ENCODE results near the gene TBC1D14.
A peak's percentile ranks its signal among the peaks of the same experiment; 100 is the strongest.
"Not testable (repeated sequence)": the region's sequence is repeated elsewhere in the genome, so short reads cannot be mapped to it uniquely, and the experiment has no call there.

TBC1D14 gene

GRCh38 chr4:6972911-6973310, 63.3 kb downstream of the TBC1D14 start:
- DNase-seq (ENCODE audit: low spot score): no peak

GRCh38 chr4:6974138-6974848, 64.7 kb downstream of the TBC1D14 start:
- DNase-seq (ENCODE audit: low spot score): peak; percentile 93

- DNase-seq (ENCODE audit: low spot score): not testable (repeated sequence)
Observed at GRCh38 chr4:6977846-6978245, 68.2 kb downstream of the TBC1D14 start.

- DNase-seq (ENCODE audit: low spot score): no peak
Observed at GRCh38 chr4:6983544-6984142, 74.0 kb downstream of the TBC1D14 start.

- no peak for DNase-seq (ENCODE audit: low spot score)
Observed at GRCh38 chr4:6984612-6985425, 75.2 kb downstream of the TBC1D14 start.

GRCh38 chr4:6986072-6986780, 76.6 kb downstream of the TBC1D14 start:
- peak; percentile 59 for DNase-seq (ENCODE audit: low spot score)

GRCh38 chr4:6986781-6987587, 77.4 kb downstream of the TBC1D14 start:
- peak; percentile 92 for DNase-seq (ENCODE audit: low spot score)

- no peak for DNase-seq (ENCODE audit: low spot score)
Observed at GRCh38 chr4:6987588-6987961, 77.9 kb downstream of the TBC1D14 start.

- no peak for DNase-seq (ENCODE audit: low spot score)
Observed at GRCh38 chr4:6988016-6988715, 78.5 kb downstream of the TBC1D14 start.

- DNase-seq (ENCODE audit: low spot score): no peak
Observed at GRCh38 chr4:6989331-6989923, 79.8 kb downstream of the TBC1D14 start.

GRCh38 chr4:6990661-6991060, 81.0 kb downstream of the TBC1D14 start:
- no peak for DNase-seq (ENCODE audit: low spot score)

GRCh38 chr4:6991249-6991648, 81.6 kb downstream of the TBC1D14 start:
- no peak for DNase-seq (ENCODE audit: low spot score)

- peak; percentile 63 for DNase-seq (ENCODE audit: low spot score)
Observed at GRCh38 chr4:6991771-6992557, 82.3 kb downstream of the TBC1D14 start.

- DNase-seq (ENCODE audit: low spot score): no peak
Observed at GRCh38 chr4:6992728-6993677, 83.4 kb downstream of the TBC1D14 start.

- DNase-seq (ENCODE audit: low spot score): no peak
Observed at GRCh38 chr4:6996481-6996880, 86.9 kb downstream of the TBC1D14 start.

GRCh38 chr4:6999172-7000086, 89.8 kb downstream of the TBC1D14 start:
- peak; percentile 36 for DNase-seq (ENCODE audit: low spot score)

GRCh38 chr4:7000421-7001176, 91.0 kb downstream of the TBC1D14 start:
- DNase-seq (ENCODE audit: low spot score): peak; percentile 51

Measured in pons (tissue), 1 donor.